Measurements from ENCODE around the gene STAT4.

Gene STAT4

DNA sequence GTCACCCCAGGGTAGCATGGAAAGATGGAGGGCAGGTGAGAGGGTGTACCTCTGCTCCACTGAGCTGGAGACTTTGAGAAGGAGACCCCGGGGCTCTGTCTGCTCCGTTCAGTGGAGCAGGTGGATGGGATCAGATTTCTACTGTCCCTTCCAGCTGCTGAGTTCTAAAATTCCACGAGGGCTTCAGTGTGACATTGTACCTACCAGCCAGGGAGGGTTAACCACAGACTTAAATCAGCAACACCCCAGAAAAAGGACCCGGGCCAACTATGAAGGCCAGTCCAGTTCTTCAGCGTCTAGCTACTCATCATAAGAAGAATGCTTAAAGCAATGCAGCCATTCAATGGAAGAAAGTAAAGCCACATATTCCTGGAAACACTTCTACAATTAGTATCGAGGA, 160.7 kb downstream of the STAT4 start:
- H3K4me1 ChIP-seq (ENCODE audit: control insufficient read depth in 1 of 2, insufficient read depth in 2 of 2, low read length in 2 of 2) = no peaks in the 10 kb centered on the region
- no peaks in the 10 kb centered on the region for H3K9me3 ChIP-seq (ENCODE audit: control insufficient read depth in 1 of 2, low read length in 2 of 2)
- no peak overlapping the region for H3K27ac ChIP-seq (ENCODE audit: low read depth, low read length)
- H3K9ac ChIP-seq (ENCODE audit: low read depth in 1 of 2, low read length in 2 of 2) = no peak overlapping the region
- H3K4me3 ChIP-seq (ENCODE audit: low read depth in 1 of 2, low read length in 2 of 2) = no peak overlapping the region
- peaks cover 75 to 99% of the 10 kb centered on the region in 2 donors for H3K36me3 ChIP-seq (ENCODE audit: control insufficient read depth in 1 of 2, insufficient read depth in 2 of 2, low read length in 2 of 2)
- H3K27me3 ChIP-seq (ENCODE audit: control insufficient read depth in 1 of 2, insufficient read depth in 2 of 2, low read length in 2 of 2) = no peaks in the 10 kb centered on the region

DNA sequence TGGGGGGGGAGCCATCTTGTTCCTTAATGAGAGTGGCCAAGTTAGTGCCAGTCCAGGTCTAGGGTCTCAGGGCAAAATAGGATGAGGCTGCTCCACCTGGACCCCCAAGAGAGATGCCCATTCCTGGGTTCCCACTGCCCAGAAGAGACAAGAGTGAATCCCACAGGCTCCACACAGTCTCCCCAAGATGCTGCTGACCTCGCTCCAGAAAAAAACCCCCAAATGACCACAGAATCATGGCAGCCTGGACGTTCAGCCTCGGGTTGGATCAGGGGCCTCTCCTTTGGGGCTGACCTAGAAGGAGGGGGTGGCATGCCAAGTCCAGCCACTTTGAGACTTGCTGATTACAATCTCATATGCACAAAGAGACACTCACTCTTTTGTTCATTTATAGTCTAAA, 161.9 kb downstream of the STAT4 start:
- Histone ChIP-seq H3K4me3 (ENCODE audit: low read depth in 1 of 2, low read length in 2 of 2) (no peak overlapping the region), H3K27me3 (ENCODE audit: control insufficient read depth in 1 of 2, insufficient read depth in 2 of 2, low read length in 2 of 2) (no peaks in the 10 kb centered on the region), H3K36me3 (ENCODE audit: control insufficient read depth in 1 of 2, insufficient read depth in 2 of 2, low read length in 2 of 2) (peaks cover 81 to 100% of the 10 kb centered on the region in 2 donors), H3K9me3 (ENCODE audit: control insufficient read depth in 1 of 2, low read length in 2 of 2) (no peaks in the 10 kb centered on the region), H3K27ac (ENCODE audit: low read depth, low read length) (no peak overlapping the region), H3K4me1 (ENCODE audit: control insufficient read depth in 1 of 2, insufficient read depth in 2 of 2, low read length in 2 of 2) (no peaks in the 10 kb centered on the region), H3K9ac (ENCODE audit: low read depth in 1 of 2, low read length in 2 of 2) (no peak overlapping the region)

DNA sequence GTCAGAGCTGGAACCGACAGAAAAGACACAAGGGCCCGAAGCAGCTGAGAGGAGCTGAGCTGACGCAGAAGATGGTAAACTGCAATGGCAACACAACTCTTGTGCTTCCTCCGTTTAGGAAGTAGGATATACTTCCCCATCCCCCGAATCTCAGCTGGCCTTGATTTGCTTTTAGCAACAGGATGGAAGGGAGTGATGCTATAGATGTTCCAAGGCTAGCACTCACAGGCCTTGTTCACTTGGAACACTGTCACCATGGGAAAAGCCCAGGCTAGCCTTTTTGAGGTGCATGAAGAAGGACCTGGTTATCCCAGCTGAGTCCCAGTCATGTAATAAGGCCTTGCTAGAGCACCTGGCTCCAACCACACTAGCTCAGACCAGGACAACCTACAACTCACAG, 162.9 kb downstream of the STAT4 start:
- H3K9ac ChIP-seq (ENCODE audit: low read depth in 1 of 2, low read length in 2 of 2) = no peak overlapping the region
- no peaks in the 10 kb centered on the region for H3K27me3 ChIP-seq (ENCODE audit: control insufficient read depth in 1 of 2, insufficient read depth in 2 of 2, low read length in 2 of 2)
- no peaks in the 10 kb centered on the region for H3K4me1 ChIP-seq (ENCODE audit: control insufficient read depth in 1 of 2, insufficient read depth in 2 of 2, low read length in 2 of 2)
- H3K4me3 ChIP-seq (ENCODE audit: low read depth in 1 of 2, low read length in 2 of 2) = no peak overlapping the region
- H3K9me3 ChIP-seq (ENCODE audit: control insufficient read depth in 1 of 2, low read length in 2 of 2) = no peaks in the 10 kb centered on the region
- H3K36me3 ChIP-seq (ENCODE audit: control insufficient read depth in 1 of 2, insufficient read depth in 2 of 2, low read length in 2 of 2) = peaks cover 73 to 100% of the 10 kb centered on the region in 2 donors
- H3K27ac ChIP-seq (ENCODE audit: low read depth, low read length) = no peak overlapping the region

DNA sequence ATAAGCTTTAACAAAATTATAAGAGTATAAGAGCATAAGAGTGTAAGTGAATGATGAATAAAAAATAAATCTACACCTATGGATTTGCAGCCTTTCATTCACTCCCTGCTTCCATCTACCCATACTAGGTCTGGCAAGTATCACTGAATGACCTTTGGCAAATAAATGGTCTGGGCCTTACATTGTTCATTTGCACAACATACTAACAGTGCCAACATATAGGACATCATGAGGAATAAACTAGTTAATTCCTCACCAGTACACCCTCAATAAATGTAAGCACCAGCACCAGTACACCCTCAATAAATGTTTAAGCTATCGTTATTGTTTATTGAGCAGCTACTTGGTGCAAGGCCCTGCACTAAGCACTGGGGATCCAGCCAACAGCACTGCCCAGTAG, 163.7 kb downstream of the STAT4 start:
- Histone ChIP-seq H3K9ac (ENCODE audit: low read depth in 1 of 2, low read length in 2 of 2) (no peak overlapping the region), H3K4me1 (ENCODE audit: control insufficient read depth in 1 of 2, insufficient read depth in 2 of 2, low read length in 2 of 2) (no peaks in the 10 kb centered on the region), H3K36me3 (ENCODE audit: control insufficient read depth in 1 of 2, insufficient read depth in 2 of 2, low read length in 2 of 2) (peaks cover 81 to 100% of the 10 kb centered on the region in 2 donors), H3K27ac (ENCODE audit: low read depth, low read length) (no peak overlapping the region), H3K27me3 (ENCODE audit: control insufficient read depth in 1 of 2, insufficient read depth in 2 of 2, low read length in 2 of 2) (no peaks in the 10 kb centered on the region), H3K4me3 (ENCODE audit: low read depth in 1 of 2, low read length in 2 of 2) (no peak overlapping the region), H3K9me3 (ENCODE audit: control insufficient read depth in 1 of 2, low read length in 2 of 2) (no peaks in the 10 kb centered on the region)

DNA sequence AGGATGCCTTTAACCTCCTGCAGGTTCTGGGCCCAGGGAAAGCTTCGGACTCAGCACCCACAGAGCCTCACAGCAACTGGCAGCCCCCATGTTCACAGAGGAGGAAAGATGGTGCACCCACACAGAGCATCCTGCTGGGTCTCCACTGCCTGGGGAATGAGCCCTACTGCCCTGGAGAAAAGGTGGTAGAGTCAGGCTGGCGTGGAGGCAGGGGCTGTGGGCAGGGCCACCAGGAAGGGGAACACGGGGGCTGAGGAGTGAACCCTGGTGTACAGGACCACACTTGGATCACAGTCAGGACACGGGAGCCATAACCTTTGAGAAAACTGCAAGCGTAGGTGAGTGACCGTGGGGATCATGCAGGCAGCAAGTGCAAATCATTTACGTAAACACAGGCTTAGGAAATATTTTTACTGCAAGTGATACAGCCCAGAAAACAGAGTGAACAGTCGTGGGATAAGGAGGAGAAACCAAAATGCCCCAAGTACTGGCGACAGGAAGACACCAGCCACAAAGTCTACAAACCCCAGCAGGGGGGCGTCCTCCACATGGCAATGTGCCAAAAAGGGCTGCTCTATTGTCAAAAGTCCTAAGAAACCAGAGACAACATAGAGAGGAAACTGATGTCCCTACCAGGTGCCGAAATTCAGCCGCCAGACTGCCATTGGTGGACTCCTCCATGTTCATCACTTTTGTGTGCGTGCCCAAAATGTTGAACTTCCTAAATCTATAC, 164.4 kb downstream of the STAT4 start:
- Histone ChIP-seq H3K9ac (ENCODE audit: low read depth in 1 of 2, low read length in 2 of 2) (no peak overlapping the region), H3K9me3 (ENCODE audit: control insufficient read depth in 1 of 2, low read length in 2 of 2) (no peaks in the 10 kb centered on the region), H3K27me3 (ENCODE audit: control insufficient read depth in 1 of 2, insufficient read depth in 2 of 2, low read length in 2 of 2) (no peaks in the 10 kb centered on the region), H3K36me3 (ENCODE audit: control insufficient read depth in 1 of 2, insufficient read depth in 2 of 2, low read length in 2 of 2) (peaks cover 86 to 100% of the 10 kb centered on the region in 2 donors), H3K27ac (ENCODE audit: low read depth, low read length) (no peak overlapping the region), H3K4me3 (ENCODE audit: low read depth in 1 of 2, low read length in 2 of 2) (no peak overlapping the region), H3K4me1 (ENCODE audit: control insufficient read depth in 1 of 2, insufficient read depth in 2 of 2, low read length in 2 of 2) (no peaks in the 10 kb centered on the region)

DNA sequence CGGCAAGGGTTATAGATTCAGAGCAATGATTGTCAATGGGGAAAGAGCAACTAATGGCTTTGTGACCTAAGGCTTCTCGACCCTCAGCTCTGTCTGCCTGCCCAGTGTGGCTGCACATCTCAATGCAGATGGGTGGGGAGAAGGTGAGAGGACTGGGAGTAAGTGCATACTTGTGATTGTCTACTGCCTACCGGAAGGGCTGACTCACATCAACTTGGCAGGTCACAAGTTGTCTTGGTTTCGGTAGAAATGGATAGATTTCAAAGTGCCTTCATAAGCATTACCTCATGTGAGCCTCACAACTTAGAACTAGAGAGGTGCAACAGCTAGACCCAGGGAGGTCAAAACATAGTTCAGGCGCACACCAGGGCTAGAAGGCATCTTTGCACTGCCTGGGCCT, 166.2 kb downstream of the STAT4 start:
- Histone ChIP-seq H3K36me3 (ENCODE audit: control insufficient read depth in 1 of 2, insufficient read depth in 2 of 2, low read length in 2 of 2) (peaks cover 81 to 100% of the 10 kb centered on the region in 2 donors), H3K4me3 (ENCODE audit: low read depth in 1 of 2, low read length in 2 of 2) (no peak overlapping the region), H3K27ac (ENCODE audit: low read depth, low read length) (no peak overlapping the region), H3K27me3 (ENCODE audit: control insufficient read depth in 1 of 2, insufficient read depth in 2 of 2, low read length in 2 of 2) (no peaks in the 10 kb centered on the region), H3K4me1 (ENCODE audit: control insufficient read depth in 1 of 2, insufficient read depth in 2 of 2, low read length in 2 of 2) (no peaks in the 10 kb centered on the region), H3K9me3 (ENCODE audit: control insufficient read depth in 1 of 2, low read length in 2 of 2) (no peaks in the 10 kb centered on the region), H3K9ac (ENCODE audit: low read depth in 1 of 2, low read length in 2 of 2) (no peak overlapping the region)

DNA sequence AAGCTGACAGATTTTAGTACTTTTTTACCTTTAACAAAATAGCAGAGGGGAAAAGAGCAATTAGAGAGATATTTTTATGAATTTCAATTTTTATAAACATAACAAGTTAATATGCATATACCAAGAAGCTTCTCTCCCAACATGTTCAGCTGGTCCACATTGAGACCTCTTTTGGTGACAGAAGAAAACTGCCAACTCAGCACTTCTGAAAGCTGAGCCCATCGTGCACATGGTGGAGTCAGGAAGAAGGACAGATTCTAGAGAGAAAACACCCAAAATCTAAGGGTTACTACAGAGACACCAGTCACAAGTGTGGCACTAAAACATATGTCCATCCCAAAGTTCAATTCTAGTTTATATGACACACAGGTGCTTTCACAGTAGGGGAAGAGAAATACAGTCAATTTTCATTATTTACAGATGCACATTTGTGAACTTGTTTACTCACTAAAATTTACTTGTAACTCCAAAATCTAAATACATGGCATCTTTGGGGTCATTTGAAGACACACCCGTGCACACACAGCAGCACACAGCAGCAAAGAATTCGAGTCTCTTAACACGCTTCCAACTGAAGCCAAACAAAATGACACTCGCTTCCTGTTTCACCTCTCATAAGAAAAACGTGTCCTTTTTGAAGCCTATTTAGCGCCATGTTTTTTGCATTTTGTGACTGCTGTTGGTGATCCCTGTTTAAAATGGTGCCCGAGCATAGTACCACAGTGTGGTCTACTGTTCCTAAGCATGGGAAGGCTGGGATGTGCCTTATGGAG, 168.3 kb downstream of the STAT4 start:
- Histone ChIP-seq H3K36me3 (ENCODE audit: control insufficient read depth in 1 of 2, insufficient read depth in 2 of 2, low read length in 2 of 2) (peaks cover 82 to 98% of the 10 kb centered on the region in 2 donors), H3K4me3 (ENCODE audit: low read depth in 1 of 2, low read length in 2 of 2) (no peak overlapping the region), H3K4me1 (ENCODE audit: control insufficient read depth in 1 of 2, insufficient read depth in 2 of 2, low read length in 2 of 2) (no peaks in the 10 kb centered on the region), H3K27ac (ENCODE audit: low read depth, low read length) (no peak overlapping the region), H3K27me3 (ENCODE audit: control insufficient read depth in 1 of 2, insufficient read depth in 2 of 2, low read length in 2 of 2) (no peaks in the 10 kb centered on the region), H3K9me3 (ENCODE audit: control insufficient read depth in 1 of 2, low read length in 2 of 2) (no peaks in the 10 kb centered on the region), H3K9ac (ENCODE audit: low read depth in 1 of 2, low read length in 2 of 2) (no peak overlapping the region)

DNA sequence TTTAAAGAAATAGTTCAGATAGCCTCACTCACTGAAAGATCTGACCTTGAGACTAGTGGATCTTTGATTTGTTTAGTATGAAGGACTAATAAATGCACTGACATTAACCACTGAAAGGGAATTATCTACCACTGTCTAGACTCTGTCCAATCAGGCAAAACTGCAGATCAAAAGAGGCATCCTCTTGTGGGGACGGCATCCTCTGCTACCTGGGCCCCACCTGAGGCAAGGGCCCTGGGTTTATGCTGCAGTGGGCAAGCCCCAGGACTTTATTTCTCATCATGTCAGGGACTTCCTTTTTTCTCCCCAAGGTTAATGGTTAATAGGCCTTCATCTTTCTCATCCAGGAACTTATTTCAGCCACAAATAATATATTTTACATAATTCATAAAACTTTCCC, 169.1 kb downstream of the STAT4 start:
- H3K27ac ChIP-seq (ENCODE audit: low read depth, low read length) = no peak overlapping the region
- no peak overlapping the region for H3K9ac ChIP-seq (ENCODE audit: low read depth in 1 of 2, low read length in 2 of 2)
- H3K9me3 ChIP-seq (ENCODE audit: control insufficient read depth in 1 of 2, low read length in 2 of 2) = no peaks in the 10 kb centered on the region
- H3K4me3 ChIP-seq (ENCODE audit: low read depth in 1 of 2, low read length in 2 of 2) = no peak overlapping the region
- peaks cover 79 to 96% of the 10 kb centered on the region in 2 donors for H3K36me3 ChIP-seq (ENCODE audit: control insufficient read depth in 1 of 2, insufficient read depth in 2 of 2, low read length in 2 of 2)
- H3K27me3 ChIP-seq (ENCODE audit: control insufficient read depth in 1 of 2, insufficient read depth in 2 of 2, low read length in 2 of 2) = no peaks in the 10 kb centered on the region
- H3K4me1 ChIP-seq (ENCODE audit: control insufficient read depth in 1 of 2, insufficient read depth in 2 of 2, low read length in 2 of 2) = no peaks in the 10 kb centered on the region

DNA sequence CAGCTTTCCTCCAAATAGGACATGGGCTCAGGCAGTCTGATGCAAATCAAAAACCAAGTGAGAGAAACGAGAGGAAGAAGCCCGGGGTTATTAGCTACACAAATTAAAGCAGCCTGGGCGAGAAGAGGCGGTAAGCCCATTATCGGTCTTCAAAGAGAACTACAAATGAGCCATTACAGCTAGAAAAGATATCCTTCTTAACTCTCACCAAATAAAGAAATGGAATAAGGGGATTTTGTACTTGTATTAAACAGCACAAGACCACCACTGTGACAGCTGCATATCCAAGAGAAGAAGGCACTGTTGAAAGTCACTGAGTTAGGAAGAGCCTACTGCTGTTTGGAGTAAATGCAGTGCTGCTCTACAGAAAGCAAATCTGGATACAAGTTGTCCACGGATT, 169.5 kb downstream of the STAT4 start:
- peaks cover 79 to 96% of the 10 kb centered on the region in 2 donors for H3K36me3 ChIP-seq (ENCODE audit: control insufficient read depth in 1 of 2, insufficient read depth in 2 of 2, low read length in 2 of 2)

DNA sequence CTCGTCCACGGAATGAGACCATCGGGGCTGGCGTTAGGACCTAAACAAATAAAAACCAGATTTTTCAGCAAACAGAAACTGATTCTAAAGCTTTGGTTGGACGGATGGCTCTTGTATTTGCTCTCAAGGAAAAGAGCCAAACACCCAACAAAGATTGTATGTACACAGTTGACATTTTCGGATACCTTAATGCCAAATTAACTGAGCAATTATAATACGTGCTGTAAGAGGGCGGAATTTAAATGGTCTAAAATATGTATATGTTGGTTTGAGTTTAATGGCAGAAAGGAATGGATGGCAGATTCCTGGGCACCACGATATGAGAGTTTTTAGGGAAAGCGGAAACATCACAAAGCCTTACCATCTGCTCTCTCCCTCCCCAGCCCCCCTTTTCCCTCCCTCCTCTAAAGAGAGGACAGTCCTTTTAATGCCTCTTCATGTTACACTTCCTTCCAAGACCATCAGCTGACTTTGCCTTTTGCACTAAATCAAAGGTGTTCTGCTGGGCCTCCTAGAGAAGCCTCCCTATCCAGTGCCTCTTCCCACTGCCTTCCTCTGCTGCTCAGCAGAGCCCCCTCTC, 170.1 kb downstream of the STAT4 start:
- Histone ChIP-seq H3K4me1 (ENCODE audit: control insufficient read depth in 1 of 2, insufficient read depth in 2 of 2, low read length in 2 of 2) (no peaks in the 10 kb centered on the region), H3K4me3 (ENCODE audit: low read depth in 1 of 2, low read length in 2 of 2) (no peak overlapping the region), H3K27ac (ENCODE audit: low read depth, low read length) (peak overlapping the region; percentile 30), H3K27me3 (ENCODE audit: control insufficient read depth in 1 of 2, insufficient read depth in 2 of 2, low read length in 2 of 2) (no peaks in the 10 kb centered on the region), H3K9ac (ENCODE audit: low read depth in 1 of 2, low read length in 2 of 2) (no peak overlapping the region), H3K36me3 (ENCODE audit: control insufficient read depth in 1 of 2, insufficient read depth in 2 of 2, low read length in 2 of 2) (peaks cover 79 to 96% of the 10 kb centered on the region in 2 donors), H3K9me3 (ENCODE audit: control insufficient read depth in 1 of 2, low read length in 2 of 2) (no peaks in the 10 kb centered on the region)

More for the DNA sequence above, 169.5 kb downstream of the STAT4 start:
- Histone ChIP-seq H3K27me3 (ENCODE audit: control insufficient read depth in 1 of 2, insufficient read depth in 2 of 2, low read length in 2 of 2) (no peaks in the 10 kb centered on the region), H3K9me3 (ENCODE audit: control insufficient read depth in 1 of 2, low read length in 2 of 2) (no peaks in the 10 kb centered on the region), H3K4me3 (ENCODE audit: low read depth in 1 of 2, low read length in 2 of 2) (no peak overlapping the region), H3K27ac (ENCODE audit: low read depth, low read length) (no peak overlapping the region), H3K4me1 (ENCODE audit: control insufficient read depth in 1 of 2, insufficient read depth in 2 of 2, low read length in 2 of 2) (no peaks in the 10 kb centered on the region), H3K9ac (ENCODE audit: low read depth in 1 of 2, low read length in 2 of 2) (no peak overlapping the region)

Data from duodenal mucosa (tissue), 2 donors.